Dermis blood vessel endothelial cell (primary cell): ENCODE results near the gene MMP24. TPM values are rescaled to one million over a fixed set of nuclear protein-coding genes. Genes with fewer than 3 reads are reported as not detected.

ENCODE experiments used
- DNase-seq: peaks from one replicate; pipeline ENCODE4 v3.0.0; 2010
- total RNA-seq: library from RNA; depleted of rRNA; stranded (reverse); fragments of >200 nt; gene quantifications from 2 replicates; pipeline ENCODE4 v1.2.3, GENCODE V29; 2014

Gene MMP24
- total RNA-seq, 1 donor from 2014 or later, result 0.68 TPM

DNA sequence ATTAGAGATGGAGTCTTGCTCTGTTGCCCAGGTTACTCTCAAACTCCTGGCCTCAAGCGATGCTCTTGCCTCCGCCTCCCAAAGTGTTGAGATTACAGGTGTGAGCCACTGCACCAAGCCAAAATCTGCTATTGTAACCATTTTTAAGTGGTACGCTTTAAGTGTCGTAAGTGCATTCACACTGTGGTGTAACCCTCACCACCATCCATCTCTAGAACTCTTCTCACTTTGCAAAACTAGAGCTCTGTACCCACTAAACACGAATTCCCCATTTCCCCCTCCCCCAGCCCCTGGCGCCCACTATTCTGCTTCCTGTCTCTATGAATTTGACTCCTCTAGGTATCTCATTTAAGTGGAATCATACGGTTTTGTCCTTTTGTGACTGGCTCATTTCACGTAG lies 68.6 kb downstream of the MMP24 start:
- DNase-seq, result no peak

- no peak for DNase-seq
Measured at GRCh38 chr20:35295674-35296073, 69.2 kb downstream of the MMP24 start.

DNA sequence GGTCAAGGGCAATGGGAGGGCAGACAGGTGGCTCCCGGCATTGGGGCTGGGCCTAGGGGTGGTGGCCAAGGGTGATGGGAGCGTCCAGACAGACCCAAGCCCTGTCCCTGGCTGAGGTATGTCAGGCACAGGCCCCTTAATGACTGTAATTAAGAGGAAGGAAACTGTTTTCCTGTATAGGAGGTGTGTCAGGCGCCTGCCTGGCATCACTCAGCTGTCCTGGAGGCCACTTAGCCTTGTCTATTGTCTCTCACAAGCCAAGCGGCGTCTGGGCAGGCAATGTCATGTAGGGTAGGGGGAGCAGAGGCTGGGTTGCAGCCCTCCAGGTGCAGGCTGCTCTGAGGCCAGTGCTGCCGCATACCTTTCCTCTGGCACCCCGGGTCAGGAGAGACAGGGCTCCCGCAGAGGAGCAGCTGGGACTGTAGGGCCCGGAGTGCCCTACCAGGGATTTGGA lies 69.6 kb downstream of the MMP24 start:
- no peak for DNase-seq

DNA sequence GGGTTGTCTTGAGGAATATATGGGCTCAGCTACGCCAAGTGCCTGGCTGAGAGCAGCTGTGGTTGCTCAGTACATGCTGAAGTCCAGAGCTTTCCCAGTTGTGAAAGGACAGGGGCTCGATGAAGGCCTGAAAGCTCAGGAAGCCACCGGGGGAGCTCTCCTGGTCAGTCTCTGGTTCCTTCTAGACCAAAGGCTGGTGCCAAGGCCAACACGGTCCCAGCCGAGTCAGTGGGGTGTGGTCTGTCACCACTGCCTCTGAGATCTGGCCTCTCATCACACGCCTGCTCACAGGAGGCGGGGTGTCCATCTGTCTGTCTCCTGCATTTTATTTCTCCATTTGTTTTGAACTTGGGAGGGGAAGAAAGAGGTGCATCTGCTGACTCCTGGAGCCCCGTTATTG lies 70.7 kb downstream of the MMP24 start:
- no peak for DNase-seq

GRCh38 chr20:35297740-35298139 lies 71.2 kb downstream of the MMP24 start:
- DNase-seq, result no peak

DNA sequence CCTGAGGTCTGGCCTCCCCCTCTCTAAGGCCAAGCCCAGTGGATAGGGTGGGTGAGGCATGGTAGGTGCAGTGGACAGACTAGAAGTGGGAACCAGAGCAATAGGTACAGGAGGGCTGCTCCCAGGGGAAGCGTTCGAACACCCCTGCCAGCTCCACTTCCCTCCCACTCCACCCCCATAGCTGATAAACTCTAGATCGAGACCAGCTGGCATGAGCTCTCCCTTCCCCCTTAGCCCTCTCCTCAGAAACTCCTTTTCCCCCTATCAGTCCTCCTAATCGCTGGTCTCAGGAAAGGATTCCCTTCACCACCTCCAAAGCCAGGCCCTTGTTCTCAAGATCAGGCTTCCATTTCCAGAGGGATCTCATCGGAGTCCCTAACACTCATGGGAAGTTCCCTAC lies 71.8 kb downstream of the MMP24 start:
- DNase-seq, result no peak

DNA sequence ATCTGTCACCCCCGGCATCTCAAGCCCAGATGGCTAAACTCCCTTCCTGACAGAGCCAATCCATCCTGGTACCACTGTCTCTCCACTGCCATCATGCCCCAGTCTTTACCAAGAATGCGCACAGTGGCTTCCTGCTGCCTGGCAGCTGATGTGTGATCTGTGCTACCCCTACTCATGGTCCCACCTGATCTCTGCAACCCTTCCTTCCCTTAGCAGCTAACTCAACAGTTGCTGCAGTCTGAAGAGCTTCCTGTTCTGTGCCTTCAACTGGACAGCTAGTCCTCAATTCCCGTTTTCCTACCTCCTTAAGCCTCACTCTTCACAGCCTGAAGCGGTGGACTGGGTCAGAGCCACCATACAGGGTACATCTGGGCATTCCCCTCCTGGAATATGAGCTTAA lies 73.3 kb downstream of the MMP24 start:
- DNase-seq, result no peak

DNA sequence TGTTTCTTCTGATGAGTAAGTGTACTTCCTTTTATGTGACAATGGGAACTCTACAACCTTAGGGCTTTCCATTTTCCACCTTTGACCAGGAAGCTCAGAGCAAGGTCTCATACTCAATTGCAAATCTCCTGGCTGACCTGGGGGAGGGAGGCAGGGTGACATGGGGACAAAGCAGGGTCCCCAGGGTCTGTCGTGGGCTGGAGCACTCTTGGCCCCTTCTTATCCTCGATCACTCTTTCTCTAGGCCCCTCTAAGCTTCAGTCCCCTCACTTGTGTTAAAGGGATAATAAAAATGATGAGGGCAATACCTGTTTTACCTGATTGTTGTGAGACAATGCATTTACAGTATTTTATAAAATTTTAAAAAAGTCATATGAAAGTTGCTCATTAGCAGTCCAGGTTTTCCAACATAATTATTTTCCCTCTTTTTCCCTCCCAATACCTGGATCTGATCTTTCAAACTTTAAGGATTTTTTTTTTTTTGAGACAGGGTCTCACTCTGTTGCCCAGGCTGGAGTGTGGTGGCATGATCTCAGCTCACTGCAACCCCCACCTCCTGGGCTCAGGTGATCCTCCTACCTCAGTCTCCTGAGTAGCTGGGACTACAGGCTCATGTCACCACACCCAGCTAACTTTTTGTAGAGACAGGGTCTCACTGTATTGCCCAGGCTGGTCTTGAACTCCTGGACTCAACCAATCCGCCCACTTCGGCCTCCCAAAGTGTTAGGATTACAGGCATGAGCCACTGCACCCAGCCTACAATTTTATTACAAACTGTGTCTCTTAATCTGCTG lies 74.2 kb downstream of the MMP24 start:
- no peak for DNase-seq

- DNase-seq, result no peak
Measured at GRCh38 chr20:35301426-35301825, 74.9 kb downstream of the MMP24 start.

DNA sequence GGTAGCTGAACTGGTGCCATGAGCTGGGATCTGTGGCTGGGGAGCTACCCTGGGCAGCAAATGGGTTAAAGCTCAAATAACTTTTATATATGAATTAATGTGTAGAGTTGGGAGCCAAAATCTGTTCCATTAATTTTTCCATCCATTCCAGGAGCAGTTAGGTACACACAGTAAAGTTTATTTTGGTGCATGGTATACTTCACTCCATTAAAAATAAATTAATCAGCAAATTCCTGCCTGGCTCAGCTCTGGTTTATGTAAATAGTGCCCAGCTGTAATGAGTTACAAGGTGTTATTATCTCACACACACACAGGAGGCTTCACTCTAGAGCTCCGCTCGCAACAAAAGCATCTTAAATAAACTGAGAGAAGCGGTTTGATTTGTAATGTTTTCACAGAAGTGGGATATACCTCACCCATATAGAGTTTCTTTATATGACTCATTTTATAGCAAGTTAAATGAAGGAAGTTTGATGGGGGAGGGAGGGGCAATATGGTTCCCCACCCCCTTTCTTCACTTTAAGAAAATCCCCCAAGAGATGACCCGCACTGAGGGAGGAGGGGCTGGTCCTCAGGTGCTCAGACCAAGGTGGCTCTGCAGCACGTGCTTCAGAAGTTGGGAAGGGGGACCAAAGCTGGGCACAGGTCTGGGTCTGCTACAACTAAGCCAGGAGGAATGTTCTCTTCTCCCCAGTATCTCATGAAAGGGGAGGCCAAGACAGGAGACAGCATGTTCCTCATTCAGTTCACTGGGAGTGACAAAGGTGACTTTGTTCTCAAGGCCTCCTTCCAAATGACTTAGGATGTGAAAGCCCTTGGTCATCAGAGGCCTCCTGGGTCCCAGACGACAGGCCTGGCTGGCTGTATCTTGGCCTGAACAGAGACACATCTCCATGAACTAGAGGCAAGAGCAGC lies 76.2 kb downstream of the MMP24 start:
- DNase-seq, result no peak

- DNase-seq, result no peak
Measured at GRCh38 chr20:35303382-35303734, 76.9 kb downstream of the MMP24 start.

GRCh38 chr20:35303735-35304491 lies 77.4 kb downstream of the MMP24 start:
- DNase-seq, result peak; percentile 96

- no peak for DNase-seq
Measured at GRCh38 chr20:35304956-35305355, 78.5 kb downstream of the MMP24 start.

- peak; percentile 99 for DNase-seq
Measured at GRCh38 chr20:35305682-35306556, 79.4 kb downstream of the MMP24 start.

GRCh38 chr20:35306931-35307517 lies 80.5 kb downstream of the MMP24 start:
- peak; percentile 88 for DNase-seq

GRCh38 chr20:35307666-35308653 lies 81.5 kb downstream of the MMP24 start:
- peak; percentile 67 for DNase-seq

DNA sequence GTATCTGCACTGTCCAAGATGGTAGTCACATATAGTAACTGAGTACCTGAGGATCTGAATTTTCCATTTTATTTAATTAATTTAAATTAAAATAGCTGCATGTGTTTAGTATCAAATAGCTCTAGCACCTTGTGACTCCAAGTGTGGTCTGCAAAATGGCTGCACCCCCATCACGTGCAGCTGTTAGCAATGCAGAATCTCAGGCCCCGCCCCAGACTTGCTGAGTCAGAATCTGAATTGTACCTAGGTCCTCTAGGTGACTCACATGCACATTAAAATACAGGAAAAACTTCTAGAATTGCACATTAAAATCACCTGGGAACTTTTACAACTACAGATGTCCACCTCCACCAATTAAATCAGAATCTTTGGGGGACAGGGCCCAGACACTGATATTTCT lies 84.9 kb downstream of the MMP24 start:
- DNase-seq, result no peak

GRCh38 chr20:35311822-35312221 lies 85.3 kb downstream of the MMP24 start:
- DNase-seq, result no peak

GRCh38 chr20:35312318-35312717 lies 85.8 kb downstream of the MMP24 start:
- DNase-seq, result peak; percentile 56
